Measurements from ENCODE around the gene FBXO42. TPM values are rescaled to one million over a fixed set of nuclear protein-coding genes. Genes with fewer than 3 reads are reported as not detected.
A peak's percentile ranks its signal among the peaks of the same experiment; 100 is the strongest.

FBXO42 gene
- total and polyA plus RNA-seq, 10 donors: 8.6 to 30.2 (median 20.1) TPM

DNA sequence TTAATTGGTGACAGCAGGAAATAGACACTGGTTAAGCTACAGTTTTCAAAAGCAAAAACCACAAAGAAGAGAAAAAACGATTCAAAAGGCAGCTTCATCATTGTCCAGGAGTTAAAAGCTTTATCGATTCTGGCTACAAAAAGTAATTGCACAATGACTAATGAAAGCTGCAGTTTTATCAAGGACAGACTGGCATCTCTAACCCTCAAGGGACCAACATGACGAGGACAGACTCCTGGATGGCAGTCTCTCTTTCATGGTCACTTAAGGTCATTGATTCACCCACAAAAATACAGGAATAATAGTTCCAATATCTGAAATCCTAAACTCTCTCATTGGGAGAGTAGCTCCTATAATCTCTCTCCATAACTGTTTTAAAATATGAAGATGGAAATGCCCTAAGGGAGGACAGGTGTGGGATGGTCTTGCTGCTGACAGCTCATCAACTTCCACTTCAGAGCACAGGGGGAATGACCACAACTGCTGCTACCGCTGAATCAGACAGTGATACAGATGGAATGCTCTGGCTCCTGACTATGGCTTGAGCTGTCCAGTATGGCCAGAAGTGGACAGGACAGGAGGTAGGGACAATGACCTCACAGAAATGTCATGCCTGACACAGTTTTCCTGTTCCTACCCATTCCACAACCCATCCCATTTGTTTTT is 97.9 kb downstream of the FBXO42 start:
- Histone ChIP-seq H3K4me1 (peaks cover under 1 to 18% (median 9%) of the 10 kb centered on the region in 6 donors), H3K9me3 (no peaks in the 10 kb centered on the region), H3K27ac (no peak overlapping the region), H3K36me3 (peaks cover 4 to 84% (median 59%) of the 10 kb centered on the region in 6 donors), H3K4me3 (no peak overlapping the region), H3K27me3 (replicated peaks in 1 of 7) (no peaks in the 10 kb centered on the region)
- intact Hi-C loops (cut with DNase I; ENCODE audit: low total_unique reads): no loop called here
- WGBS, 5 donors: 71 to 76% (median 75%) methylated on average over 4 of the region's 4 CpGs
- TF ChIP-seq, protein P1, sequence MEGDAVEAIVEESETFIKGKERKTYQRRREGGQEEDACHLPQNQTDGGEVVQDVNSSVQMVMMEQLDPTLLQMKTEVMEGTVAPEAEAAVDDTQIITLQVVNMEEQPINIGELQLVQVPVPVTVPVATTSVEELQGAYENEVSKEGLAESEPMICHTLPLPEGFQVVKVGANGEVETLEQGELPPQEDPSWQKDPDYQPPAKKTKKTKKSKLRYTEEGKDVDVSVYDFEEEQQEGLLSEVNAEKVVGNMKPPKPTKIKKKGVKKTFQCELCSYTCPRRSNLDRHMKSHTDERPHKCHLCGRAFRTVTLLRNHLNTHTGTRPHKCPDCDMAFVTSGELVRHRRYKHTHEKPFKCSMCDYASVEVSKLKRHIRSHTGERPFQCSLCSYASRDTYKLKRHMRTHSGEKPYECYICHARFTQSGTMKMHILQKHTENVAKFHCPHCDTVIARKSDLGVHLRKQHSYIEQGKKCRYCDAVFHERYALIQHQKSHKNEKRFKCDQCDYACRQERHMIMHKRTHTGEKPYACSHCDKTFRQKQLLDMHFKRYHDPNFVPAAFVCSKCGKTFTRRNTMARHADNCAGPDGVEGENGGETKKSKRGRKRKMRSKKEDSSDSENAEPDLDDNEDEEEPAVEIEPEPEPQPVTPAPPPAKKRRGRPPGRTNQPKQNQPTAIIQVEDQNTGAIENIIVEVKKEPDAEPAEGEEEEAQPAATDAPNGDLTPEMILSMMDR (IDR thresholded peaks at IDR 0.05 in 8 of 11, conservative IDR thresholded peaks at IDR 0.05 in 3 of 11): no peak
- TF ChIP-seq POLR2AphosphoS5 (IDR thresholded peaks at IDR 0.05) (no peak), POLR2A (IDR thresholded peaks at IDR 0.05) (no peak)
- no peak for DNase-seq

DNA sequence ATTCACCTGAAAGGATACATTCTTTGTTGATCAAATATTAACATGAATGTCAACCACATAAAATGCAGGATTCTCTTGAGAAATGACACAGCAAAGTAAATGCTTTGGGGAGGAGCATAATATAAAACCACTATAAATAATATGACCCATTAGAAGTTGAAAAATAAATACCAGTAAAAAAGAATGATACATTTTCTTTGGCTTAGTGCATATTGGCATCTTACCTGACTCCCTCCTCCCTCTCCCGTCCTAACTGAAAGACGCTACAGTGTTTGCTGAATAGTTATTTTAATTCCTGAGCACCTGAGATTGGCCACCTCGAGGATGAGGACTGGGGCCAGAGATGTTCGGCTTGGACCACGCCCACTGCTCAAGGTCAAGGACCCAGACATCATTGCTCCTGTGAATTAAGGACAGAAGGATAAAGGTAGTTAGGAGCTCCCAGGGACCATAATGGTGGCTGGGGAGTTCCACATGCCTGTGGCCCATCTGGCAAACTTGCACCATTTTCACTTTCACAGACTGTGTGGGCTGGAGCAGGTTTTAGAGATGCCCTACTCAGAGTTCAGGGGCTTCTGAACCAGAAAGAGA is 98.9 kb downstream of the FBXO42 start:
- H3K27ac ChIP-seq: no peak overlapping the region
- H3K4me1 ChIP-seq: peaks cover 11 to 28% (median 18%) of the 10 kb centered on the region in 6 donors
- peaks cover 4 to 78% (median 57%) of the 10 kb centered on the region in 6 donors for H3K36me3 ChIP-seq
- H3K4me3 ChIP-seq: no peak overlapping the region
- no peak for DNase-seq
- intact Hi-C loops (cut with DNase I; ENCODE audit: low total_unique reads): no loop called here
- TF ChIP-seq, protein P1 (IDR thresholded peaks at IDR 0.05 in 8 of 11, conservative IDR thresholded peaks at IDR 0.05 in 3 of 11): no peak
- TF ChIP-seq POLR2A (IDR thresholded peaks at IDR 0.05): no peak
- no peak for TF ChIP-seq POLR2AphosphoS5 (IDR thresholded peaks at IDR 0.05)
- 84 to 91% (median 88%) methylated on average over 5 of the region's 5 CpGs for WGBS, 5 donors
- no peaks in the 10 kb centered on the region for H3K27me3 ChIP-seq (replicated peaks in 1 of 7)
- no peaks in the 10 kb centered on the region for H3K9me3 ChIP-seq

DNA sequence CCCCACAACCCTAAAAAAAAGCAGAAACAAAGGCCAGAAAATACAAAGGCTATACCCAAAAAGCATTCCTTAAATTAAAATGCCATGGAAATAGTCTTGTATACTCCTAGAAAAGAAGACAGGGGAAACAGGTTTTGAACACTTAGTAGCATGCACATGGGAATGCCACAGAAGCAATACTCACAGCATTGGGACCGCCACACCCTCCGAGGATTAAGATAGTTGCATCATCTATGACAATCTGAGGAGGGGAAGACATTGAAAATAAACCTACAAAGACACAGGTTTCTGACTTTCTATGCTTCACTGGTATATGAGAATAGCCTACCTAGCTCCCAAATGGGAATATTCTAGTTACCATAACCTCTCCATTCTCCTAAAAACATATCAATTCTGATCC is 99.4 kb downstream of the FBXO42 start:
- DNase-seq: no peak
- intact Hi-C loops (cut with DNase I; ENCODE audit: low total_unique reads): no loop called here
- H3K27ac ChIP-seq: no peak overlapping the region
- peaks cover 4 to 82% (median 59%) of the 10 kb centered on the region in 6 donors for H3K36me3 ChIP-seq
- H3K27me3 ChIP-seq (replicated peaks in 1 of 7): no peaks in the 10 kb centered on the region
- TF ChIP-seq, protein P1 (IDR thresholded peaks at IDR 0.05 in 8 of 11, conservative IDR thresholded peaks at IDR 0.05 in 3 of 11): no peak
- no peak for TF ChIP-seq POLR2AphosphoS5 (IDR thresholded peaks at IDR 0.05)
- no peak for TF ChIP-seq POLR2A (IDR thresholded peaks at IDR 0.05)
- peaks cover 11 to 30% (median 22%) of the 10 kb centered on the region in 6 donors for H3K4me1 ChIP-seq
- WGBS, 5 donors: 82 to 96% (median 88%) methylated on average over 2 of the region's 2 CpGs
- no peak overlapping the region for H3K4me3 ChIP-seq
- H3K9me3 ChIP-seq: no peaks in the 10 kb centered on the region

DNA sequence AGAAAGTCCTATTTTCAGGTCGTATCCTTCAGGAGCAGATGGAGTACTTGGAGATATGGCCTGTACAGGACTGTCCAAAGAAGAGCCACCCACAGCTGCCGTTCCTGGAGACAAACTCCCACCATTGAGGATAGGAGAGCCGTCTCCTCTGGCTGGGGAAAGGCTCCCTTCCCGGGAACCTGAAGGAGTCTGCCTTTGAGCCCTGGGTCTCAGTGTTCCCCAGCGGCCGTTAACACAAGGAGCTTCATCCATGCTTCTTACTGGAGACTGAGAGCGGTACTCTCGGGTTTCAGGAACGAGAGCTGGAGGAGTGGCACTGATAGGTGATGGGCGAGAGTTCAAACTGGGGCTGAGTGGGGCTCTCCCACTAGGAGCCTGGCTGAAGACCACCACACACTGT is 100.9 kb downstream of the FBXO42 start:
- H3K4me1 ChIP-seq: peaks cover 11 to 42% (median 22%) of the 10 kb centered on the region in 6 donors
- WGBS, 5 donors: 93 to 98% (median 95%) methylated on average over 10 of the region's 10 CpGs
- H3K9me3 ChIP-seq: no peaks in the 10 kb centered on the region
- DNase-seq: no peak
- H3K36me3 ChIP-seq: peaks cover 4 to 88% (median 55%) of the 10 kb centered on the region in 6 donors
- peak overlapping the region in 1 of 8 donors; percentile 67 for H3K27ac ChIP-seq
- TF ChIP-seq, protein P1 (IDR thresholded peaks at IDR 0.05 in 8 of 11, conservative IDR thresholded peaks at IDR 0.05 in 3 of 11): no peak
- peak in 1 of 3 donors; percentile 1 for TF ChIP-seq POLR2AphosphoS5 (IDR thresholded peaks at IDR 0.05)
- intact Hi-C loops (cut with DNase I; ENCODE audit: low total_unique reads): no loop called here
- H3K4me3 ChIP-seq: no peak overlapping the region
- H3K27me3 ChIP-seq (replicated peaks in 1 of 7): no peaks in the 10 kb centered on the region

Measured in spleen (tissue), 11 donors.